Liver (tissue), 3 donors: ENCODE measurements around the gene SNAI3.

ENCODE experiments used
- CTCF ChIP-seq: fragments of 150-350 bp; IDR thresholded peaks from 2 replicates; pipeline ENCODE4 v1.5.1; 2017; ENCODE audit warnings: improper control_type of control experiment, low read depth, low read length; ENCODE audit not compliant: missing input control
- RAD21 ChIP-seq, 2 donors: IDR thresholded peaks; 2 replicates each; pipeline ENCODE4 v1.6.1; 2016; ENCODE audit warnings: antibody characterized with exemption in 2 of 2, mild to moderate bottlenecking in 2 of 2
- SP1 ChIP-seq: IDR thresholded peaks from 2 replicates; pipeline ENCODE4 v1.6.1; 2018; ENCODE audit warnings: antibody characterized with exemption, mild to moderate bottlenecking
- ZBTB33 ChIP-seq: IDR thresholded peaks from 2 replicates; pipeline ENCODE4 v1.6.1; 2016; ENCODE audit warnings: antibody characterized with exemption
- donor health status: healthy.
- donor health status: healthy.

- no peak for TF ChIP-seq CTCF
- TF ChIP-seq RAD21 (IDR thresholded peaks at IDR 0.05), result no peak
- TF ChIP-seq SP1, result no peak
- TF ChIP-seq ZBTB33, result no peak
These were observed 34.2 kb upstream of the SNAI3 start for GRCh38 chr16:88720396-88720970.
